ENCODE data around the gene CCPG1. TPM values are rescaled to one million over a fixed set of nuclear protein-coding genes. Genes with fewer than 3 reads are reported as not detected.

CCPG1 gene
- total RNA-seq, 1 experiment from 2014 or later, result 8.5 TPM

- BruUV-seq (replicated peaks), result no TSS peak
- Histone ChIP-seq H3K4me3 (replicated peaks in 1 of 2; ENCODE audit: low read depth in 1 of 2, low read length in 2 of 2) (no peak overlapping the region), H4K20me1 (ENCODE audit: insufficient read depth) (no peaks in the 10 kb centered on the region), H3K79me2 (ENCODE audit: insufficient read depth, low read length) (no peaks in the 10 kb centered on the region), H3K9ac (ENCODE audit: low read length) (no peak overlapping the region), H3K27ac (ENCODE audit: low read depth, low read length) (no peak overlapping the region), H3K9me3 (ENCODE audit: control insufficient read depth in 1 of 2, insufficient read depth in 1 of 2, low read depth in 1 of 2, low read length in 2 of 2) (no peaks in the 10 kb centered on the region), H3K9me2 (ENCODE audit: insufficient read depth) (no peaks in the 10 kb centered on the region), H3K36me3 (ENCODE audit: control insufficient read depth in 1 of 2, insufficient read depth in 2 of 2, low read length in 2 of 2) (no peaks in the 10 kb centered on the region), H3K4me1 (ENCODE audit: control insufficient read depth in 1 of 2, insufficient read depth in 2 of 2, low read length in 2 of 2) (no peaks in the 10 kb centered on the region), H2AFZ (ENCODE audit: low read depth, low read length, poor library complexity, severe bottlenecking) (no peak overlapping the region), H3K4me2 (ENCODE audit: low read length) (no peak overlapping the region), H3K27me3 (ENCODE audit: insufficient read depth, low read length) (no peaks in the 10 kb centered on the region)
- no peak for TF ChIP-seq REST (IDR thresholded peaks at IDR 0.05; ENCODE audit: low read depth)
- TF ChIP-seq, protein P1, sequence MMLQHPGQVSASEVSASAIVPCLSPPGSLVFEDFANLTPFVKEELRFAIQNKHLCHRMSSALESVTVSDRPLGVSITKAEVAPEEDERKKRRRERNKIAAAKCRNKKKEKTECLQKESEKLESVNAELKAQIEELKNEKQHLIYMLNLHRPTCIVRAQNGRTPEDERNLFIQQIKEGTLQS (IDR thresholded peaks at IDR 0.05), result no peak
- no peak for TF ChIP-seq SIN3A (IDR thresholded peaks at IDR 0.05; ENCODE audit: low read depth)
- no peak for TF ChIP-seq TCF7L2 (IDR thresholded peaks at IDR 0.05; ENCODE audit: borderline replicate concordance, extremely low read depth, insufficient read depth, insufficient read length)
- no peak for TF ChIP-seq JUND (IDR thresholded peaks at IDR 0.05)
- no peak for TF ChIP-seq ZFX (IDR thresholded peaks at IDR 0.05)
- no peak for TF ChIP-seq RAD21 (IDR thresholded peaks at IDR 0.05; ENCODE audit: low read depth)
- TF ChIP-seq CBX3 (IDR thresholded peaks at IDR 0.05; ENCODE audit: low read depth), result no peak
- TF ChIP-seq, protein P2, sequence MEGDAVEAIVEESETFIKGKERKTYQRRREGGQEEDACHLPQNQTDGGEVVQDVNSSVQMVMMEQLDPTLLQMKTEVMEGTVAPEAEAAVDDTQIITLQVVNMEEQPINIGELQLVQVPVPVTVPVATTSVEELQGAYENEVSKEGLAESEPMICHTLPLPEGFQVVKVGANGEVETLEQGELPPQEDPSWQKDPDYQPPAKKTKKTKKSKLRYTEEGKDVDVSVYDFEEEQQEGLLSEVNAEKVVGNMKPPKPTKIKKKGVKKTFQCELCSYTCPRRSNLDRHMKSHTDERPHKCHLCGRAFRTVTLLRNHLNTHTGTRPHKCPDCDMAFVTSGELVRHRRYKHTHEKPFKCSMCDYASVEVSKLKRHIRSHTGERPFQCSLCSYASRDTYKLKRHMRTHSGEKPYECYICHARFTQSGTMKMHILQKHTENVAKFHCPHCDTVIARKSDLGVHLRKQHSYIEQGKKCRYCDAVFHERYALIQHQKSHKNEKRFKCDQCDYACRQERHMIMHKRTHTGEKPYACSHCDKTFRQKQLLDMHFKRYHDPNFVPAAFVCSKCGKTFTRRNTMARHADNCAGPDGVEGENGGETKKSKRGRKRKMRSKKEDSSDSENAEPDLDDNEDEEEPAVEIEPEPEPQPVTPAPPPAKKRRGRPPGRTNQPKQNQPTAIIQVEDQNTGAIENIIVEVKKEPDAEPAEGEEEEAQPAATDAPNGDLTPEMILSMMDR (IDR thresholded peaks at IDR 0.05 in 2 of 3, conservative IDR thresholded peaks at IDR 0.05 in 1 of 3; ENCODE audit: borderline replicate concordance in 1 of 3, insufficient read depth in 1 of 3, low read depth in 2 of 3, low read length in 2 of 3), result no peak
- no peak for TF ChIP-seq EZH2 (IDR thresholded peaks at IDR 0.05)
- TF ChIP-seq ZNF274 (IDR thresholded peaks at IDR 0.05; ENCODE audit: low read depth, low read length), result no peak
- TF ChIP-seq CEBPB (IDR thresholded peaks at IDR 0.05; ENCODE audit: low read depth), result no peak
- no peak for TF ChIP-seq SRF (IDR thresholded peaks at IDR 0.05; ENCODE audit: low read depth)
- no peak for TF ChIP-seq ZBTB33 (IDR thresholded peaks at IDR 0.05; ENCODE audit: extremely low read depth, insufficient replicate concordance, low read length)
- no peak for ATAC-seq
- no peak for DNase-seq (ENCODE audit: low read depth, low spot score)
- ChIA-PET POLR2A (no interaction called here), CTCF (no interaction called here), RAD21 (ENCODE audit: low non-redundant PET in 1 of 2, low total read pairs in 2 of 2, uncharacterized antibody in 2 of 2, unreplicated experiment in 2 of 2) (no interaction called here)
- intact Hi-C loops (cut with micrococcal nuclease), result no loop called here
Observed at GRCh38 chr15:55357774-55358173, 50.4 kb downstream of the CCPG1 start.
